ENCODE measurements around the gene TRABD2B.

Gene TRABD2B

GRCh38 chr1:47931395-47931794 lies 65.8 kb downstream of the TRABD2B start:
- DNase-seq, result no peak

DNA sequence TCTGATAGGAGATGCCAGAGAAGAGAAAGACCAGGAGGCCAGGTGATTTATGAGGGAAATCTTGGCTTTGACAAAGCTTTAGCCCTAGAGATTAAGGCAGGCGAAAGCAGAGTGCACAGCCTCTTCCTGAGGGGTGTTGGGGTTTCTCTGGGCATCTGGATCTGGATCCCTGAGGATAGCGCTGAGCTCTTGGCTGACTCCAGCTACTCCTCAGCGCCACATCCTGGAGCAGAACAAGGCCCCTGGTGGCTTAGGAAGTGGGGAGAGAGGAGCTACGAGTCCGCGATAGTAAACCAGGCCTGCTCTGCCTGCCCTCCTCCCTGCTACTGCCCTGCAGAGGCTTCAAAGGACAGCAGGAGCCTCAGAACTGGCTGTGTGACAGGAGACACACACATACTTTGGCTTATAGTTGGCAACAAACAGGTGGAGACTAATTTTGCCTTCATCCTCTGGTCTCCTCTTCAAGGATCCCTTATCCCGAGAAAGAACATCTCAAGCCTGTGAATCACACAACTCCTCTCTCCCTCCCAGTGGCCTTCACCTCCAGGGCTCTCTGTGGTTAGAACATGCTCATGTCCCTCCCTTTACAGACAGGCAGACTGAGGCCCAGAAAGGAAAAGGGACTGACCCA lies 66.9 kb downstream of the TRABD2B start:
- DNase-seq, result no peak

DNA sequence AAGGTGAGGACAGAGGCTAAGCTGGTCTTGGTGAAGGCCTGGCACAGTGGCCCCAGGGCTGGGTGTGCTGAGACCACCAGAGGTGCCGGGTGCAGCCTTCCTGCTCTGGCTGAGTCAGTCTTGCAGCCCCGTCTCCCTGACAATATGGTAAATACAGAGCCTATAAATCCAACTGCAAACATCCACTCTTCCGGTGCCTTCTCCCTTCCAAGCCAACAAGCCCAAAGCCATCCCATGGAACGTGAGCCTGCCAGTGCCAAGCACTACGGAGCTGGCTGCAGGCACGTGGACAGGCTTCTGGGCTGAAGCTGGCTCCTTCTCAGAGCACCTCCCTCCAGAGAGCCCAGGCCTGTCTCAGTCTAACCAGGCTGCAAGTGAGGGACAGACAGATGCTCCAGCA lies 70.0 kb downstream of the TRABD2B start:
- DNase-seq, result no peak

GRCh38 chr1:47926461-47926999 lies 70.7 kb downstream of the TRABD2B start:
- DNase-seq, result no peak

GRCh38 chr1:47924270-47925048 lies 72.7 kb downstream of the TRABD2B start:
- no peak for DNase-seq

DNA sequence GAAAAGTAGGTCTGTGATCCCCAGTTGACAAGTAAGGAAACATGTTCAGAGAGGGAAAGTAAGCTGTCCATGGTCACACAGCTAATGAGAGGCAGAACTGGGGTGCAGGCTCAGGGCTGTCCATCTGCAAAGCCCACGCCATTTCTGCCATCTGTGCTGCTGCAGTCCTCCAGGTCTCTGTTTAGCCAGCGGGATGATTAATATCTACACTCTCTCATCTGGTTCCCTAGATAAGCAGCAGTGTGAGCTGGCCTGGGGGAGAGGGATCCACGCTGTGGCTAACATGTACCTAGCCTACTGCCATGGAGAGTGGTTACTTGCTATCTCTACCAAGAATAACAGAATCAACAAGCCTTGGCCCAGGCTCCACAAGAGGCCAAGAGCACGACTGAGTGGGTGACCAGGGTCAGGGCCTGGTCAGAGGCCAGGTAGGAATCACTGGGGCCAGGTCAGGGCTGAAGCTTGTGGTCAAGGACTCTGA lies 75.2 kb downstream of the TRABD2B start:
- DNase-seq, result no peak

DNA sequence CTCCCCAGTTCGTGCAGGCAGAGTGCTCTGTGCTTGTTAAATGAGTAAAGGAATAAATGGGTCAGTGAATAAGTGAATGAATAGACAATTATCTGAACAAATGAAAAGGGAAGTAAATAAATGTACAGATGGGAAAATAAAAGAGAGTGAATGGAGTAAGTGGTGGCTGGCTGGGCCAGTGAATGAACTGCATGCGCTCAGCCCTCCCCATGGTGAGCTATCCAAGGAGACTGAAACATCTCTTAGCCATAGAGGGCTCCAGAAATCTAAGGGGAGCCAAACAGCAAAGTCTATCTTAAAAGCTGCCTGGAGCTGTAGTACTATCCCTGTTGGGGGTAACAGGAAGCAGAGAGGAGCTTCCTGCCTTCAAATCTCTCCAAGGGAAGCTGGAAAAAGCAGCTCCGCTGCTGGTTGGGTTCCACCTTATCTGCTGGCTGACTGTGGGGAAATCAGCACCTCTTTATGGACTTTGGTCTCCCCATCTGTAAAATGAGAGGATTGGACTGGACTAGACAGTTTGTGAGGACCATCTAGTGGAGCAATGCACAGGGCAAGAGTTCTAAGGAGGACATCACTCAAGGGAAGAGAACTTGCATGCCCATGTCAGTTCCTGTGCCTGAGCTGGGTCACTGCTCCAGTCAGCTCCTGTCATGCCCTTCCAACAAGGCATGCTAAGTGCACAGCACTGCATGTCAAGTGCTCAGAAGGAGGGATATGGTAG lies 77.9 kb downstream of the TRABD2B start:
- no peak for DNase-seq

DNA sequence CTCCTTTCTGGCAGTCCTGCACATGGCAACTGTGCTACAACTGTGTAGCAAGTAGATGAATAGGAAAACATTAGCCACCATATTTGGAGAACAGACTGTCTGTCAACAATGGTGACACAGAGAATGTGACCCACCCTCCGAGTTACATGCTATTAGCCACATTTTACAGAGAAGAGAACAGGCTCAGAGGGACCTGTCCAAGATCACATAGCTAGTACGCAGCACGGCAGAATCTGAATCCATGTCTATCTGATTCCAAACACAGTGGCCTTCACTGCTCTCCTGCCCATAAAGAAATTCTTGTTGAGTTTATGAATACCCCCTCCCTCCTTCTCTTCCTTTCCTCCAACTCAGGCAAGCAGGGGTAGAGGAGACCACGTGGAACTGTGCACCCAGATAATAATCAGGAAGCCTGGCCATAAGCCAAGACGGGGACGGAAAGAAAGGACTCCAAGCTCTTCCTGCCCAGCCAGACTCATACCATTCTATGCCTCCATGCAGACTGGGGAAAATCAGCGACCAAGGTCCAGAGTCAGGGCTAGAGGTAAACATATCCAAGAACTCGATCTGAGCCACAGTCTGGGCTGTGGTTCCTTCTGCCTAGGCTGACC lies 78.8 kb downstream of the TRABD2B start:
- no peak for DNase-seq

DNA sequence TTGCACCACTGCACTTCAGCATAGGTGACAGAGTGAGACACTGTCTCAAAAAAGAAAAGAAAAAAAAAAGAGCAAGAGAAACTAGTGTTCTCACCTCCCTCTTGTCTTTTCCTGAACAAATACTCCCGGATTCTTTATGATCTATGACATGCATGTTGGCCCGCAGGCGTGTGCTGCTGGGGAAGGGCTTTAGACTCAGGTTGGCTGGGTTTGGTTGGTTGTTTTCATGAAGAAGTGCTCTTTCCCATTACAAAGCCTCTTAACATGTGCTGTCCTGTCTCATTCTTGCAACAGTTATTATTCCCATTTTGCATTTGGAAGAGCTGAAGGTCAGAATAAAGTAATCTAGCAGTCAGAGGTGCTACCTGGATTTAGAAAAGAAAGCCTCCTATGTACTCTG lies 79.5 kb downstream of the TRABD2B start:
- no peak for DNase-seq

DNA sequence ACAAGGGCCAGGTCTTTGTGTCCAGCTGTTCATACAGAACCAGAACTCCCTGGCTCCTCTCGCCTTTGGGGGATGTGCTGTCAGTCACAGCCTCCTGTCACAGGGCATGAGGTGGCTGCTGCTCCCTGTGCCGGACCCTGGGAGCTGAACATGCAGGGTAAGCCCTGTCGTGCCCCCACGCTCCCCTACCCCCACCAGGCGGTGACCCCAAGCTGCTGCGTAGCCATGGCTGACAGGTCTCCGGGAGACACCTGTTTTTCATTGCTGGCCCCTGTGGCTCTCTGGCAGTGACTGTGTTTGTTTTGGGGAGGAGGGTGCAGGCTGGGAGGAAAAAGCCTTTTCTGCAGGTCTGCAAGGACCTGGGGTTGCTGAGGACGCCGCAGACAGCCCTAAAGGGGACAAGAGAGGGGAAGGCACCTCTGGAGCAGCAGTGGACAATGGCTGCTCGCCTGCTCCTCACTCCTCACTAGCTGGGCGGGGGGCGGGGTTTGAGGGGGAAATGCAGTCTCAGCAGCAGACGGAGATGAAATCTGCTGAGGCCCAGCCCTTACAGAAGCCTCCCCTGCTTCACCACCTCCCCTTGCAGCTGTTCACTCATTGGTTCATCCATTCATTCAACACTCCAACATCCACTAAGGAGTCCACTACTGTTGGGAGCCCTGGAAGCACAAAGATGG lies 81.4 kb downstream of the TRABD2B start:
- DNase-seq, result no peak

DNA sequence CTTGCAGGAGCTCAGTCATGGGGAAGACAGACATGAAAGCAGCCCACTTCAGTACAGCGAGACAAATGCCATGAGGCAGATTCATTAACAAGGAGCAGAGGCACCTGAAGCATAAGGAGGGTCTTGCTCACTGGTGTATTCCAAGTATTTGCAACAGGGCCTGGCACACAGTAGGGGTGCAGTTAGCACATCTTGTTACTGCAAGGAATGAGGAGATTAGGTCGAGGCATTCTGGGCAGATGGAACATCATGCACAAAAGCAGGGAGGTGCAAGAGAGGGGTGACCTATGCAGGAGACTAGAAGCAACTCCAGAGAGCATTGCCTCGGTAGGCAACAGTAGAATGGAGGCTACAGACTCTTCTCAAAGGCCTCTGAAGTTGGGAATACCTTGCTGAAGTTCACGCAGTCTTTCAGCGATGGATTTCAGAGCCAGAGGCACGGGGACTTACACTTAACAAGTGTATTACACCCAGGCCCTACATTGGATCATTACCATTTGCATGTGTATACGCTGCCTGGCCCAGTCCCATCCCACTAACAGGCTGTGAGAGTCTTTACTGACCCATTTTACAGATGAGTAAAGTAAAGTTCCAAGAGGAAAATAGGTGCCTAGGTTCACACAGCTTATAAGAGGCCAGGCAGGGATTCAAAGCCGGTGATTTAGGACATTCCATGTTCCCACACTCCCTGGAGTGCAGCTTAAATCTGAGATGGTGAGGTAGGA lies 82.1 kb downstream of the TRABD2B start:
- DNase-seq, result no peak

DNA sequence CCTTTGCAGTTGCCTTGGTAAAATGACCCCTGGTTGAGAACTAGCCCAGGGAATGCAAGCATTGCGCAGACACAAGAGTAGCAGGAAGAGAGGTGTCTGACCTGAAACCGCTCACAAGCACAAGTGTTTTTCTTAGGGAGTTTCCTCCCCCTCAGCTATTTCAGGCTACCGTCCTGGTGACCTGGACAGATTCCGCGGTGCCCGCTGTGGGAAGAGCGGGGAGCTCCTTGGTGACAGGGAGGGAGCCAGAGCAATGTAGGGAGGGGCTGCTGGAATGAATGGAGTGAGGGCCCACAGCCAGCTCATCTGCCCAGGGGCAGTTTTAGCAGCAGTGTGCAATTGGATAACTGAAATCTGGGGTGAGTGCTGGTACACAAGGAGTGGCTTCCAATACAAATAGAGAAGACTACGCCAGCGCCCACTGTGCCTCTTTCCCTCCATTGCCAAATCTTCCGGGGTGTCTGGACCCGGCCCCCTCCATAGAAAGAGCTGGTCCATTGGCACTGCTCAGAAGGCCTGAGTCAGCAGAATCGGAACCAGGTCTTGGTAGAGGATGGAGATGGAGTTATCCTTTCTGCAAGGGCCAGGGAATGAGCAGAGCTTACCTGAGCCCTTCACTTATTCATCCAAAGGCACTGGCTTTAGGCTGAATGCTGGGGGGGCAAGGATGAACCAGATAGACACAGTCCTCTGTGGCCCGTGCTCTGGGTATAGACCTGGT lies 82.8 kb downstream of the TRABD2B start:
- DNase-seq, result no peak

DNA sequence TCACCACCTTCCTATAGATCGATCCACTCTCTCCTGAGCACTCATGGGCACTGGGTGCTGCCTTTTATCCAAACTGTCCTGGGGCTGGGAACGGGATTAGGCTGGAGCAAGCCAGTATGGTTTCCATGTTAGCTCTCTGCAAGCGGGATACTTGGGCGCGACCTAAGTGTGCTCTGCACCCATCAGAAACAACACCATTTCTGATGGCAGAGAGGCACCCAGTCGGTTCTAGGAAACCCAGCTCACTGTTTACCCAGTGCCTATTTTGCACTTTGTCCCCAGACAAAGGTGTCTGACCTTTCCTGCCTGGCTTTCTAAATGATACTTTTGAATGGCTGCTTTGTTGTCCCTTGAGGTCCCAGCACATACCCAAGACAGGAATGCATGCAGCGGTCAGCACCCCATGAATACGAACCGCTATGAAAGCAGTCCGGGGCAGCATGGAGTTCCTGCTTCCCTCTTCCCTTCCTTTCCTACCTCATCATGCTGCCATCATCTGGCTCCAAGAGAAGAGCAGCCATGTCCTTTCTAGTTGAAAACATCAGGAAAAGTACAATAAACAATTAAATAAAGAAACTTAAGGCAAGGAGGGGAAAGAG lies 83.9 kb downstream of the TRABD2B start:
- no peak for DNase-seq

GRCh38 chr1:47912756-47913155 lies 84.4 kb downstream of the TRABD2B start:
- no peak for DNase-seq

- no peak for DNase-seq
Observed at GRCh38 chr1:47911892-47912291, 85.3 kb downstream of the TRABD2B start.

- DNase-seq, result no peak
Observed at GRCh38 chr1:47911424-47911823, 85.8 kb downstream of the TRABD2B start.

DNA sequence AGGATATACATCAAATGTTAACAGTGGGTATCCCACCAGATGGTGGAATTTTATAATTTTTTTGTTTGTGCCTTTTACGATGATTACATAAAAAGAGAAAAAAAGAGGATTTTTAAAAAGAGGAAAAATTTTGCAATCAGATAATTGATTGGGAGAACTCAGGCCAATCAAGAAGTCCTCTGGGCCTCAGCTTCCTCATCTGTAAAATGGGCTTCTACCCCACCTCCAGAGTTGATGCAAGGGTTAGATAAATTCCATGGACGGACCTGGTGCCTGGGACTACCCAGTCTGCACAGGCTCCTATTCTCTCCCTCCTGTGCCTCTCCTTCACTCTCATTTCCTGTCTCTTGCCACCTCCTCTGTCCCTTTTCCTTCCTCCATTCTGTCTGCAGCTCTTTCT lies 88.9 kb downstream of the TRABD2B start:
- no peak for DNase-seq

GRCh38 chr1:47907177-47907528 lies 90.0 kb downstream of the TRABD2B start:
- no peak for DNase-seq

DNA sequence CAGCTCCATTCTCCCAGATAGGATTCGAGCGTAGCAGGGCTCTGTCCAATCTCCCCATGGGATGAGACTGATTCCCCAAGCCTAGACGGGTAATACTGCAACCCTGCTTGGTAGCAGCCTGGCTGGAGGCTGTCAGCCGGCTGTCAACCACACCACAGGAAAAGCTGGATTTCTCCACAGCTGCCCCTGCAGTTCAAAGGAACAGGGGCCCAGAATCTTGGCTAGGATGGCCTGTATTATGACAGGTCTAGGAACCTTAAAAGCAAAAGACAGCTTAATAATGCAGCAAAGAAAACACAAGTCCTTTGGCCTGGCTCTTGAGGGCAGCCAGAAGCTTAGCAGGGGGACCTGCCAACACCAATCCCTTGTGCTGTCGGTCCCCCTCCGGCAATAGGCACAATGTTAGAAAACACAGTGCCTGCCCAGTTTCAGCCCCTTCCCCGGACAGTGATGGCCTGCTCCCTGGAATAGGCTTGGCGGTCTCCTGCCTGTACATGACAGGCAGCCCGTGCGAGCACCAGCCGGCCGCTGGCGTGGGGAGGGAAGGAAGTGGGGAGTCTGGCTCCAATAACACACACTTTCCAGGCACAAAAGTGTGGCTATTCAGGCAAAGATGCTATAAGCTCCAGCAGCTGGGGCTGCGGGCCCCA lies 90.5 kb downstream of the TRABD2B start:
- no peak for DNase-seq

GRCh38 chr1:47906009-47906432 lies 91.2 kb downstream of the TRABD2B start:
- DNase-seq, result no peak

Data from femur (tissue), 1 donor.